ENCODE measurements around the gene KLHDC7A.

Gene KLHDC7A

DNA sequence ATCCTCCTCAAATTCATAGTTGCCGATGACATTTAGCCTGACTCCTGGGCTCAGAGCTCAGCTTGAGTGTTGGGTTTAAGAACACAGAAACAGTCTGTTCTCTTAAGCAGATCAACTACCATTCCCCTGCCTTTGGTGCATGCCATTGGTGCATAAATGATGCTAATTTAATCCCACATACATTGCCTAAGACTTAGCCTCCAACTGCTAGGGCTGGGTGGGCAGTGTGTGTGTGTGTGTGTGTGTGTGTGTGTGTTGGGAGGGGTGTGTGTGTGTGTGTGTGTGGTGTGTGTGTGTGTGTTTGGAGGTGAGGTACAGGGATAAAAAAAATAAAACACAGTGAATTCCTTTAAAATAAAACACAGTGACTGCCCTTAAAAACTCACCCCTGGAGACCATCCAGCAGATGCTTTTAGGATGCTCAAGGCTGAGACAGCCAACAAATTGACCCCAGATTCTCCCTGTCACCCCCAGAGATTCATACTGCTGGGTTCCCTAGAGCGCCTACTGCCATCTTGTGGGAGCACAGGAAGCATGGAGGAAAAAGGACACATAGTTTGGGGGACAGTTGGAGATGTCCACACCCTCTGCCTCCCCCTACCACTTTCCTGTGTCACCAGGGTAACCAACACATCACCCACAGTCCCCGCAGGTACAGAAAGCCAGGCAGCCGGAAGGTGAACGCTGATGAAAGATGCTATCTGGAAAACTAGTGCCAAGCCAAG, 30.6 kb downstream of the KLHDC7A start:
- Histone ChIP-seq H3K9ac (ENCODE audit: low read length in 2 of 2) (no peak overlapping the region), H3K4me1 (ENCODE audit: control insufficient read depth, insufficient read depth, low read length) (no peaks in the 10 kb centered on the region), H3K36me3 (ENCODE audit: control insufficient read depth in 2 of 2, insufficient read depth in 2 of 2, low read length in 2 of 2) (no peaks in the 10 kb centered on the region), H3K27me3 (ENCODE audit: control insufficient read depth in 1 of 2, insufficient read depth in 2 of 2, low read length in 2 of 2) (peaks cover 3 to 4% of the 10 kb centered on the region in 2 donors), H3K4me3 (ENCODE audit: low read length in 2 of 2) (no peak overlapping the region), H3K9me3 (ENCODE audit: control insufficient read depth in 2 of 2, low read length in 2 of 2) (peaks cover 0 to 5% of the 10 kb centered on the region in 2 donors), H3K27ac (ENCODE audit: low read length) (no peak overlapping the region)

DNA sequence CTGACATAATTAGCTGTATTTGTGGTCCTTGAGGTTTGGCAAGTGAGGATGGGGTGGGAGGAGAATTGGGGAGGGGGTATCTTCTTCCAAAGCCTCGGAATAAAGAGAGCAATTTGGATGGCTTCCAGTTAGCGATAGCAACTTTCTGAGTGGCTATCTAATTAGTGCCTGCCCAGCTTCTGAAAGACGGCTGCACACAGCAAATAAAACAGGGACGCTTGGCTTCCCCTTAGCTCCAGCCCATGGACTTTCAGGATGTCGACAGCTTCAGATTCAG, 31.1 kb downstream of the KLHDC7A start:
- Histone ChIP-seq H3K4me3 (ENCODE audit: low read length in 2 of 2) (no peak overlapping the region), H3K9me3 (ENCODE audit: control insufficient read depth in 2 of 2, low read length in 2 of 2) (peaks cover 0 to under 1% of the 10 kb centered on the region in 2 donors), H3K4me1 (ENCODE audit: control insufficient read depth, insufficient read depth, low read length) (no peaks in the 10 kb centered on the region), H3K36me3 (ENCODE audit: control insufficient read depth in 2 of 2, insufficient read depth in 2 of 2, low read length in 2 of 2) (no peaks in the 10 kb centered on the region), H3K9ac (ENCODE audit: low read length in 2 of 2) (no peak overlapping the region), H3K27ac (ENCODE audit: low read length) (no peak overlapping the region), H3K27me3 (ENCODE audit: control insufficient read depth in 1 of 2, insufficient read depth in 2 of 2, low read length in 2 of 2) (peaks cover 3 to 4% of the 10 kb centered on the region in 2 donors)

- Histone ChIP-seq H3K4me1 (ENCODE audit: control insufficient read depth, insufficient read depth, low read length) (no peaks in the 10 kb centered on the region), H3K4me3 (ENCODE audit: low read length in 2 of 2) (no peak overlapping the region), H3K36me3 (ENCODE audit: control insufficient read depth in 2 of 2, insufficient read depth in 2 of 2, low read length in 2 of 2) (no peaks in the 10 kb centered on the region), H3K27me3 (ENCODE audit: control insufficient read depth in 1 of 2, insufficient read depth in 2 of 2, low read length in 2 of 2) (peaks cover 3 to 4% of the 10 kb centered on the region in 2 donors), H3K9ac (ENCODE audit: low read length in 2 of 2) (no peak overlapping the region), H3K9me3 (ENCODE audit: control insufficient read depth in 2 of 2, low read length in 2 of 2) (no peaks in the 10 kb centered on the region), H3K27ac (ENCODE audit: low read length) (no peak overlapping the region)
Measured at GRCh38 chr1:18512883-18513282, 32.2 kb downstream of the KLHDC7A start.

GRCh38 chr1:18513995-18514394, 33.3 kb downstream of the KLHDC7A start:
- no peak overlapping the region for H3K9ac ChIP-seq (ENCODE audit: low read length in 2 of 2)
- H3K4me1 ChIP-seq (ENCODE audit: control insufficient read depth, insufficient read depth, low read length) = no peaks in the 10 kb centered on the region
- H3K4me3 ChIP-seq (ENCODE audit: low read length in 2 of 2) = no peak overlapping the region
- H3K36me3 ChIP-seq (ENCODE audit: control insufficient read depth in 2 of 2, insufficient read depth in 2 of 2, low read length in 2 of 2) = no peaks in the 10 kb centered on the region
- peaks cover 3 to 4% of the 10 kb centered on the region in 2 donors for H3K27me3 ChIP-seq (ENCODE audit: control insufficient read depth in 1 of 2, insufficient read depth in 2 of 2, low read length in 2 of 2)
- no peaks in the 10 kb centered on the region for H3K9me3 ChIP-seq (ENCODE audit: control insufficient read depth in 2 of 2, low read length in 2 of 2)
- no peak overlapping the region for H3K27ac ChIP-seq (ENCODE audit: low read length)

GRCh38 chr1:18515120-18515667, 34.5 kb downstream of the KLHDC7A start:
- Histone ChIP-seq H3K27ac (ENCODE audit: low read length) (no peak overlapping the region), H3K9ac (ENCODE audit: low read length in 2 of 2) (no peak overlapping the region), H3K36me3 (ENCODE audit: control insufficient read depth in 2 of 2, insufficient read depth in 2 of 2, low read length in 2 of 2) (no peaks in the 10 kb centered on the region), H3K4me3 (ENCODE audit: low read length in 2 of 2) (no peak overlapping the region), H3K9me3 (ENCODE audit: control insufficient read depth in 2 of 2, low read length in 2 of 2) (no peaks in the 10 kb centered on the region), H3K4me1 (ENCODE audit: control insufficient read depth, insufficient read depth, low read length) (no peaks in the 10 kb centered on the region), H3K27me3 (ENCODE audit: control insufficient read depth in 1 of 2, insufficient read depth in 2 of 2, low read length in 2 of 2) (peaks cover 3 to 4% of the 10 kb centered on the region in 2 donors)

DNA sequence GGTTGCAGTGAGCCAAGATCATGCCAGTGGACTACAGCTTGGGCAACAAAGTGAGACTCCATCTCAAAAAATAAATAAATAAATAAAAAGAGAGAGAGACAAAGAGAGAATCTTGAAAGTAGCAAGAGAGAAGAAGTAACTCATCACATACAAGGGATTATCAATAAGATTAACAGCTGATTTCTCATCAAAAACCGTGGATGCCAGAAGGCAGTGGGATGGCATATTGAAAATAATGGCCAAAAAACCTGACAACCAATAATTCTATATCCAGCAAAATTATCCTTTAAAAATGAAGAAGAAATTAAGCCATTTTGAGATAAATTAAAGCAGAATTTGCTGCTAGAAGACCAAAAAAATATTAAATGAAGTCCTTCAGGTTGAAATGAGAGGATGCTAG, 35.7 kb downstream of the KLHDC7A start:
- Histone ChIP-seq H3K9me3 (ENCODE audit: control insufficient read depth in 2 of 2, low read length in 2 of 2) (no peaks in the 10 kb centered on the region), H3K4me3 (ENCODE audit: low read length in 2 of 2) (no peak overlapping the region), H3K27ac (ENCODE audit: low read length) (no peak overlapping the region), H3K36me3 (ENCODE audit: control insufficient read depth in 2 of 2, insufficient read depth in 2 of 2, low read length in 2 of 2) (no peaks in the 10 kb centered on the region), H3K9ac (ENCODE audit: low read length in 2 of 2) (no peak overlapping the region), H3K27me3 (ENCODE audit: control insufficient read depth in 1 of 2, insufficient read depth in 2 of 2, low read length in 2 of 2) (peaks cover 0 to 4% of the 10 kb centered on the region in 2 donors), H3K4me1 (ENCODE audit: control insufficient read depth, insufficient read depth, low read length) (no peaks in the 10 kb centered on the region)

DNA sequence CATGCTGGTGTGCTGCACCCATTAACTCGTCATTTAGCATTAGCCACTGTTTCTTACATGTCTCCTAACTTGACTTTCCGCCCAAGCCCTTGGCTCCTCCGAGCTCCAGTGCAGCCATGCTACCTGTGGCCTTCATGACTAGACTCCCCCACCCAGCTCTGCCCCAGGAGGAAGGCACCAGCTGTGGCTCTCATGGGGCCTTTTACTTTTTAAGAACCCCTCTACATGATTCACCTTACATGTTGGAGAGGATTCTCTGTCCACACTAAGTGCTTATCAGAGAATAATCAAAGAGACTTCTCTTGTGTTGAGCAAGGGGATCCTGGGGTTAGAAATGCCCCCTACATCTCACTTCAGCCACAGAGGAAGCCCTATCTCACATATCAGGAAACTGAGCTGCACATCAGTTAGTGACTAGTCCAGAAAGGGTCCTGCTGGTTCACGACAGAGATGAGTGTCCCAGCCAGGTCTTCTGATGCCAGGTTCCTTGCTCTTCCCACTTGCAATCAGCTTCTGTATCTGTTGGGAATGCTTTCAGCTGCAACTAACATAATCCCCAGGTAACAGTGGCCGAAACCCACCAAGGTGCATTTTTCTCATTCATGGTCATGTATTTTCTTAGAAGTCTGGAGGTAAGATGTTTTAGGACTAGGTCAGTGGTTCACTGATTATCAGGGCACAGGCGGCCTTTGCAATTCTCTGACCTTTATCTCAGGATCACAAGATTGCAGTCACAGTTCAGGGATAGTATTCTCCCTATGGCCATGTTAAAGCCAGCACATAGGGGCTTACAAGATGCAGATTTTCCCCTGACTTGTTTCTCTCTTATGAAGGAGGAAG, 45.9 kb downstream of the KLHDC7A start:
- no peak overlapping the region for H3K4me3 ChIP-seq (ENCODE audit: low read length in 2 of 2)
- peaks cover 6 to 11% of the 10 kb centered on the region in 2 donors for H3K27me3 ChIP-seq (ENCODE audit: control insufficient read depth in 1 of 2, insufficient read depth in 2 of 2, low read length in 2 of 2)
- no peaks in the 10 kb centered on the region for H3K36me3 ChIP-seq (ENCODE audit: control insufficient read depth in 2 of 2, insufficient read depth in 2 of 2, low read length in 2 of 2)
- no peak overlapping the region for H3K9ac ChIP-seq (ENCODE audit: low read length in 2 of 2)
- H3K9me3 ChIP-seq (ENCODE audit: control insufficient read depth in 2 of 2, low read length in 2 of 2) = peaks cover 0 to 3% of the 10 kb centered on the region in 2 donors
- H3K27ac ChIP-seq (ENCODE audit: low read length) = no peak overlapping the region
- no peaks in the 10 kb centered on the region for H3K4me1 ChIP-seq (ENCODE audit: control insufficient read depth, insufficient read depth, low read length)

DNA sequence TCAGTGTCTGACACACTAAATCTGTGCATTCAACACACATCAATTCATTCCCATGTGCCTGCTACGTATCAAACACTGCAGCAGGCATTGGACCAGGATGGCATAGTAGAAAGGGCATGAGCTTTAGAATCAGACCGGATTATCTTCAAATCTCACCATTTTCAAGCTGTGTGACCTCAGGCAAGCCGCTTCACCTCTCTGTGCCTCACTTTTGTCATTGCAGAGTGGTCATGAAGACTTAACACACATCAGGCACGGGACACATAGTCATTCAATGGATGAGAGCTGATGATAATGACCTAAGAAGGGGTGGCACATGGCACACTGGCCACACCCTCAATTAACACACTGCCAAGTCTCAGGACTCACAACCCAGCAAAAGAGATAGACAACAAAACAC, 46.8 kb downstream of the KLHDC7A start:
- H3K9ac ChIP-seq (ENCODE audit: low read length in 2 of 2) = no peak overlapping the region
- no peaks in the 10 kb centered on the region for H3K36me3 ChIP-seq (ENCODE audit: control insufficient read depth in 2 of 2, insufficient read depth in 2 of 2, low read length in 2 of 2)
- H3K27me3 ChIP-seq (ENCODE audit: control insufficient read depth in 1 of 2, insufficient read depth in 2 of 2, low read length in 2 of 2) = peaks cover 6 to 13% of the 10 kb centered on the region in 2 donors
- no peaks in the 10 kb centered on the region for H3K4me1 ChIP-seq (ENCODE audit: control insufficient read depth, insufficient read depth, low read length)
- H3K9me3 ChIP-seq (ENCODE audit: control insufficient read depth in 2 of 2, low read length in 2 of 2) = peaks cover 0 to 3% of the 10 kb centered on the region in 2 donors
- H3K27ac ChIP-seq (ENCODE audit: low read length) = no peak overlapping the region
- no peak overlapping the region for H3K4me3 ChIP-seq (ENCODE audit: low read length in 2 of 2)

- H3K4me3 ChIP-seq (ENCODE audit: low read length in 2 of 2) = no peak overlapping the region
- H3K27me3 ChIP-seq (ENCODE audit: control insufficient read depth in 1 of 2, insufficient read depth in 2 of 2, low read length in 2 of 2) = peaks cover 8 to 16% of the 10 kb centered on the region in 2 donors
- H3K4me1 ChIP-seq (ENCODE audit: control insufficient read depth, insufficient read depth, low read length) = no peaks in the 10 kb centered on the region
- no peak overlapping the region for H3K27ac ChIP-seq (ENCODE audit: low read length)
- no peaks in the 10 kb centered on the region for H3K36me3 ChIP-seq (ENCODE audit: control insufficient read depth in 2 of 2, insufficient read depth in 2 of 2, low read length in 2 of 2)
- no peak overlapping the region for H3K9ac ChIP-seq (ENCODE audit: low read length in 2 of 2)
- H3K9me3 ChIP-seq (ENCODE audit: control insufficient read depth in 2 of 2, low read length in 2 of 2) = peaks cover 0 to 2% of the 10 kb centered on the region in 2 donors
Measured at GRCh38 chr1:18527921-18528320, 47.2 kb downstream of the KLHDC7A start.

DNA sequence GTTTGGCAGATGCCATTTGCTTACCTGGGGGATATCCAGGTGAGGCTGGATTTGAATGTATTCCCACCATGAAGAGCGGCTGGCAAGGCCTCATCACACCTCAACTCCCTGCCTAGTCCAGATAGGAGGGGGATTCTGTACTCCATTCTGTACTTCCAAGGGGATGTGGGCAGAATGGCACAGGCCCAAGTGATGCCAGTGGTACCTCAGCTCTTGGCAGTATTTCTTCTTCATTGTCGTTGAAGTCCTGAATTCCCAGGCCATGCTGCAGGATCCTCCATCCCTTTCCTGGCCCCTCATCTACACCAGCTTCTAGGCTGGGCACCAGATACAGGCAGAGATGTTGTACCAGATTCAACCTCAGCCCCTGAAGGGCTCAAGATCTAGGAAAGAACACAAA, 47.9 kb downstream of the KLHDC7A start:
- Histone ChIP-seq H3K27me3 (ENCODE audit: control insufficient read depth in 1 of 2, insufficient read depth in 2 of 2, low read length in 2 of 2) (peaks cover 14 to 17% of the 10 kb centered on the region in 2 donors), H3K4me3 (ENCODE audit: low read length in 2 of 2) (no peak overlapping the region), H3K4me1 (ENCODE audit: control insufficient read depth, insufficient read depth, low read length) (no peaks in the 10 kb centered on the region), H3K27ac (ENCODE audit: low read length) (no peak overlapping the region), H3K9me3 (ENCODE audit: control insufficient read depth in 2 of 2, low read length in 2 of 2) (no peaks in the 10 kb centered on the region), H3K36me3 (ENCODE audit: control insufficient read depth in 2 of 2, insufficient read depth in 2 of 2, low read length in 2 of 2) (no peaks in the 10 kb centered on the region), H3K9ac (ENCODE audit: low read length in 2 of 2) (no peak overlapping the region)

- no peaks in the 10 kb centered on the region for H3K9me3 ChIP-seq (ENCODE audit: control insufficient read depth in 2 of 2, low read length in 2 of 2)
- no peak overlapping the region for H3K4me3 ChIP-seq (ENCODE audit: low read length in 2 of 2)
- H3K36me3 ChIP-seq (ENCODE audit: control insufficient read depth in 2 of 2, insufficient read depth in 2 of 2, low read length in 2 of 2) = no peaks in the 10 kb centered on the region
- peaks cover 14 to 17% of the 10 kb centered on the region in 2 donors for H3K27me3 ChIP-seq (ENCODE audit: control insufficient read depth in 1 of 2, insufficient read depth in 2 of 2, low read length in 2 of 2)
- H3K4me1 ChIP-seq (ENCODE audit: control insufficient read depth, insufficient read depth, low read length) = no peaks in the 10 kb centered on the region
- no peak overlapping the region for H3K27ac ChIP-seq (ENCODE audit: low read length)
- no peak overlapping the region for H3K9ac ChIP-seq (ENCODE audit: low read length in 2 of 2)
Measured at GRCh38 chr1:18529714-18530113, 49.0 kb downstream of the KLHDC7A start.

Data from stomach smooth muscle (tissue), 2 donors.